OCI-LY3 (cell line): ENCODE data around the gene TOP1.

Experiments
- CTCF ChIP-seq: fragments of 200-600, 300-600 bp; sonication (generic); IDR thresholded peaks from 2 replicates; pipeline ENCODE4 v1.5.1; 2014; ENCODE audit warnings: antibody characterized with exemption, low read length, low read depth
- EZH2phosphoT487 ChIP-seq: fragments of 200-600 bp; shearing (Covaris generic); IDR thresholded peaks from 2 replicates; pipeline ENCODE4 v1.6.1; 2018; ENCODE audit warnings: antibody characterized with exemption, mixed run types, low read depth

GRCh38 chr20:41011551-41012067, 17.0 kb upstream of the TOP1 start:
- no peak for TF ChIP-seq CTCF
- TF ChIP-seq EZH2phosphoT487, result peak; percentile 8; the same call in 1 of the 2 replicates
